HCT116 (cell line): Measurements from ENCODE around the gene STIM1. TPM values are rescaled to one million over a fixed set of nuclear protein-coding genes. Genes with fewer than 3 reads are reported as not detected.

Experiments used
- ATAC-seq: fragments of 200-7000 bp; cut with Tn5 transposase; 2 replicates; pipeline ENCODE4 v1.9.1; 2020; ENCODE audit warnings: mild to moderate bottlenecking, moderate library complexity
- BruUV-seq: library from RNA; stranded (reverse); fragments of 400-500 nt; replicated peaks from 2 replicates; lab custom pipeline; 2021; lab: Mats Ljungman, UMichigan
- CTCF ChIA-PET: fragments of 300-600 bp; sonication (Branson Sonifier 250); formaldehyde crosslinking; loops from one replicate; lab custom pipeline; 2021; ENCODE audit warnings: antibody characterized with exemption; lab: Charles Lee
- POLR2A ChIA-PET: fragments of 300-600, 350-600 bp; sonication (Branson Sonifier 250); formaldehyde crosslinking; loops from one replicate; lab custom pipeline; 2021; ENCODE audit warnings: antibody characterized with exemption; lab: Charles Lee
- RAD21 ChIA-PET, 2 experiments: fragments of 300-600 bp; sonication (Branson Sonifier 250); formaldehyde crosslinking; loops; one replicate each; lab custom pipeline; 2023; ENCODE audit warnings: low total read pairs in 2 of 2; ENCODE audit not compliant: uncharacterized antibody in 2 of 2, unreplicated experiment in 2 of 2, low non-redundant PET in 1 of 2; lab: Charles Lee
- DNase-seq: peaks from one replicate; pipeline ENCODE4 v3.0.0-alpha.2; 2010; ENCODE audit warnings: low read depth, low spot score
- H2AFZ ChIP-seq: fragments of 200-600 bp; shearing (Covaris generic), sonication (generic); 2 replicates; pipeline ENCODE4 v1.6.1; 2017; ENCODE audit warnings: low read depth, mixed run types, mixed read lengths, antibody characterized with exemption, low read length; ENCODE audit not compliant: poor library complexity, severe bottlenecking
- H3K27ac ChIP-seq: 2 replicates; pipeline ENCODE4 v1.5.1; 2012; ENCODE audit warnings: low read depth, low read length
- H3K27me3 ChIP-seq: fragments of 200-600 bp; sonication (generic); 2 replicates; pipeline ENCODE4 v1.6.1; 2016; ENCODE audit warnings: mixed run types, low read length, mixed read lengths; ENCODE audit not compliant: insufficient read depth
- H3K36me3 ChIP-seq, 2 experiments: fragments of 200-500 bp in 1 of 2; fragments of 200-600 bp in 1 of 2; sonication (Bioruptor generic) in 1 of 2; sonication (generic) in 1 of 2; 2 replicates each; pipeline versions ENCODE4 v1.5.1 to v1.6.1; 2014 to 2016; ENCODE audit warnings: low read length in 2 of 2, inconsistent platforms in 1 of 2, mixed read lengths in 1 of 2, mixed run types in 1 of 2; ENCODE audit not compliant: insufficient read depth in 2 of 2, control insufficient read depth in 1 of 2
- H3K4me1 ChIP-seq, 2 experiments: fragments of 200-600 bp in 1 of 2; sonication (generic) in 1 of 2; 2 replicates each; pipeline versions ENCODE4 v1.5.1 to v1.6.1; 2012 to 2017; ENCODE audit warnings: low read length in 2 of 2, inconsistent platforms in 1 of 2, mild to moderate bottlenecking in 1 of 2, mixed read lengths in 1 of 2, mixed run types in 1 of 2, moderate library complexity in 1 of 2; ENCODE audit not compliant: insufficient read depth in 2 of 2, control insufficient read depth in 1 of 2
- H3K4me2 ChIP-seq: fragments of 200-600 bp; sonication (generic); 2 replicates; pipeline ENCODE4 v1.6.1; 2017; ENCODE audit warnings: mixed run types, low read length, mixed read lengths
- H3K4me3 ChIP-seq, 2 experiments: fragments of 200-600 bp in 1 of 2; sonication (generic) in 1 of 2; replicated peaks in 1 of 2; 2 replicates each; pipeline ENCODE4 v1.5.1; 2011 to 2016; ENCODE audit warnings: low read length in 2 of 2, control low read depth in 1 of 2, low read depth in 1 of 2, mild to moderate bottlenecking in 1 of 2, mixed read lengths in 1 of 2, mixed run types in 1 of 2
- H3K79me2 ChIP-seq: fragments of 200-600 bp; sonication (generic); 2 replicates; pipeline ENCODE4 v1.6.1; 2017; ENCODE audit warnings: mild to moderate bottlenecking, mixed run types, low read length, moderate library complexity, mixed read lengths; ENCODE audit not compliant: insufficient read depth
- H3K9ac ChIP-seq: fragments of 200-600 bp; sonication (generic); 2 replicates; pipeline ENCODE4 v1.6.1; 2016; ENCODE audit warnings: low read length, mixed read lengths
- H3K9me2 ChIP-seq: fragments of 200-600 bp; sonication (generic), shearing (Covaris generic); 2 replicates; pipeline ENCODE4 v1.6.1; 2017; ENCODE audit warnings: mixed run types, mild to moderate bottlenecking, moderate library complexity; ENCODE audit not compliant: insufficient read depth
- H3K9me3 ChIP-seq, 2 experiments: fragments of 200-500 bp in 1 of 2; fragments of 200-600 bp in 1 of 2; sonication (Bioruptor generic) in 1 of 2; sonication (generic) in 1 of 2; 2 replicates each; pipeline ENCODE4 v1.6.1; 2014 to 2017; ENCODE audit warnings: low read length in 2 of 2, mixed read lengths in 2 of 2, inconsistent platforms in 1 of 2, low read depth in 1 of 2, mild to moderate bottlenecking in 1 of 2, mixed run types in 1 of 2, moderate library complexity in 1 of 2; ENCODE audit not compliant: control insufficient read depth in 1 of 2, insufficient read depth in 1 of 2
- H4K20me1 ChIP-seq: fragments of 200-600 bp; sonication (generic), shearing (Covaris generic); 2 replicates; pipeline ENCODE4 v1.6.1; 2017; ENCODE audit warnings: mixed run types, mild to moderate bottlenecking, moderate library complexity; ENCODE audit not compliant: insufficient read depth
- CBX3 ChIP-seq: IDR thresholded peaks from 2 replicates; pipeline ENCODE4 v1.6.1; 2012; ENCODE audit warnings: low read depth
- EGR1 ChIP-seq: IDR thresholded peaks from 2 replicates; pipeline ENCODE4 v1.6.1; 2012; ENCODE audit warnings: low read depth
- EZH2 ChIP-seq: fragments of 200-600 bp; sonication (generic); IDR thresholded peaks from 2 replicates; pipeline ENCODE4 v1.6.1; 2017; ENCODE audit warnings: antibody characterized with exemption, mixed run types
- FOSL1 ChIP-seq: IDR thresholded peaks from 2 replicates; pipeline ENCODE4 v1.6.1; 2012; ENCODE audit warnings: low read depth
- JUND ChIP-seq: IDR thresholded peaks from 2 replicates; pipeline ENCODE4 v1.6.1; 2012
- POLR2A ChIP-seq: IDR thresholded peaks from 2 replicates; pipeline ENCODE4 v1.7.0; 2011; ENCODE audit warnings: borderline replicate concordance; ENCODE audit not compliant: insufficient read depth, insufficient read length; ENCODE audit errors: extremely low read depth
- POLR2AphosphoS5 ChIP-seq: IDR thresholded peaks from 2 replicates; pipeline ENCODE4 v1.6.1; 2011; ENCODE audit warnings: mild to moderate bottlenecking, low read depth, low read length, moderate library complexity
- SIN3A ChIP-seq: IDR thresholded peaks from 2 replicates; pipeline ENCODE4 v1.6.1; 2012; ENCODE audit warnings: low read depth
- SP1 ChIP-seq: IDR thresholded peaks from 2 replicates; pipeline ENCODE4 v1.6.1; 2012; ENCODE audit warnings: low read depth
- SRF ChIP-seq: IDR thresholded peaks from 2 replicates; pipeline ENCODE4 v1.6.1; 2012; ENCODE audit warnings: low read depth
- YY1 ChIP-seq: IDR thresholded peaks from 2 replicates; pipeline ENCODE4 v1.6.1; 2011; ENCODE audit warnings: low read length, low read depth, moderate library complexity, mild to moderate bottlenecking; ENCODE audit not compliant: insufficient replicate concordance; ENCODE audit errors: extremely low read depth
- ZFX ChIP-seq: fragments of 450-650 bp; IDR thresholded peaks from 2 replicates; pipeline ENCODE4 v1.6.1; 2017
- intact Hi-C: fragments of 100-400 bp; cut with micrococcal nuclease; formaldehyde crosslinking; loops from 2 replicates; pipeline ENCODE4 v1.10.0; 2022
- total RNA-seq: library from RNA; stranded (reverse); gene quantifications from one replicate; pipeline ENCODE4 v1.2.1, GENCODE V29; 2021; ENCODE audit not compliant: unreplicated experiment
- TF ChIP-seq, protein P1 (sequence below): IDR thresholded peaks from 2 replicates; pipeline ENCODE4 v1.6.1; 2012
- TF ChIP-seq, protein P2 (sequence below): IDR thresholded peaks from 2 replicates; pipeline ENCODE4 v1.6.1; 2012; ENCODE audit warnings: low read depth
- TF ChIP-seq, protein P3 (sequence below): IDR thresholded peaks from 2 replicates; pipeline ENCODE4 v1.6.1; 2012

STIM1 gene
- total RNA-seq, 1 experiment from 2014 or later: 22.3 TPM

DNA sequence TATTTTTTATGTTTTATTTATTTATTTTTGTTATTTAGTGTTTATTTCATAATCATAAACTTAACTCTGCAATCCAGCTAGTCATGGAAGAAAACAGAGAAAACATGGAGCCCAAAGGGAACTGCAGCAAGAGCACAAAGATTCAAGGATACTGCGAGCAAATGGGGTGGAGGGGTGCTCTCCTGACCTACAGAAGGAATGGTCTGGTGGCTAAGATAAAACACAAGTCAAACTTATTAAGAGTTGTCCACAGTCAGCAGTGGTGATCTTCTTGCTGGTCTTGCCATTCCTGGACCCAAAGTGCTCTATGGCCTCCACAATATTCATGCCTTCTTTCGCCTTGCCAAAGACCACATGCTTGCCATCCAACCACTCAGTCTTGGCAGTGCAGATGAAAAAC lies 36.7 kb downstream of the STIM1 start:
- POLR2A ChIA-PET: no interaction called here
- no peak for ATAC-seq
- H2AFZ ChIP-seq: no peak overlapping the region
- H3K4me3 ChIP-seq: no peak overlapping the region
- no peaks in the 10 kb centered on the region for H3K9me2 ChIP-seq
- RAD21 ChIA-PET: no interaction called here
- BruUV-seq: no TSS peak
- CTCF ChIA-PET: no interaction called here
- no peak overlapping the region for H3K27ac ChIP-seq
- no peaks in the 10 kb centered on the region for H3K27me3 ChIP-seq
- intact Hi-C loops: no loop called here
- H3K79me2 ChIP-seq: no peaks in the 10 kb centered on the region
- no peaks in the 10 kb centered on the region for H3K9me3 ChIP-seq
- no peak overlapping the region for H3K9ac ChIP-seq
- no peak overlapping the region for H3K4me2 ChIP-seq
- no peaks in the 10 kb centered on the region for H3K36me3 ChIP-seq
- TF ChIP-seq JUND (no peak), YY1 (no peak), CBX3 (no peak), SP1 (no peak), EGR1 (no peak), FOSL1 (no peak), SRF (no peak), EZH2 (no peak), POLR2A (no peak), POLR2AphosphoS5 (no peak), SIN3A (no peak), ZFX (no peak)
- TF ChIP-seq, protein P1, sequence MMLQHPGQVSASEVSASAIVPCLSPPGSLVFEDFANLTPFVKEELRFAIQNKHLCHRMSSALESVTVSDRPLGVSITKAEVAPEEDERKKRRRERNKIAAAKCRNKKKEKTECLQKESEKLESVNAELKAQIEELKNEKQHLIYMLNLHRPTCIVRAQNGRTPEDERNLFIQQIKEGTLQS: no peak
- TF ChIP-seq, protein P2, sequence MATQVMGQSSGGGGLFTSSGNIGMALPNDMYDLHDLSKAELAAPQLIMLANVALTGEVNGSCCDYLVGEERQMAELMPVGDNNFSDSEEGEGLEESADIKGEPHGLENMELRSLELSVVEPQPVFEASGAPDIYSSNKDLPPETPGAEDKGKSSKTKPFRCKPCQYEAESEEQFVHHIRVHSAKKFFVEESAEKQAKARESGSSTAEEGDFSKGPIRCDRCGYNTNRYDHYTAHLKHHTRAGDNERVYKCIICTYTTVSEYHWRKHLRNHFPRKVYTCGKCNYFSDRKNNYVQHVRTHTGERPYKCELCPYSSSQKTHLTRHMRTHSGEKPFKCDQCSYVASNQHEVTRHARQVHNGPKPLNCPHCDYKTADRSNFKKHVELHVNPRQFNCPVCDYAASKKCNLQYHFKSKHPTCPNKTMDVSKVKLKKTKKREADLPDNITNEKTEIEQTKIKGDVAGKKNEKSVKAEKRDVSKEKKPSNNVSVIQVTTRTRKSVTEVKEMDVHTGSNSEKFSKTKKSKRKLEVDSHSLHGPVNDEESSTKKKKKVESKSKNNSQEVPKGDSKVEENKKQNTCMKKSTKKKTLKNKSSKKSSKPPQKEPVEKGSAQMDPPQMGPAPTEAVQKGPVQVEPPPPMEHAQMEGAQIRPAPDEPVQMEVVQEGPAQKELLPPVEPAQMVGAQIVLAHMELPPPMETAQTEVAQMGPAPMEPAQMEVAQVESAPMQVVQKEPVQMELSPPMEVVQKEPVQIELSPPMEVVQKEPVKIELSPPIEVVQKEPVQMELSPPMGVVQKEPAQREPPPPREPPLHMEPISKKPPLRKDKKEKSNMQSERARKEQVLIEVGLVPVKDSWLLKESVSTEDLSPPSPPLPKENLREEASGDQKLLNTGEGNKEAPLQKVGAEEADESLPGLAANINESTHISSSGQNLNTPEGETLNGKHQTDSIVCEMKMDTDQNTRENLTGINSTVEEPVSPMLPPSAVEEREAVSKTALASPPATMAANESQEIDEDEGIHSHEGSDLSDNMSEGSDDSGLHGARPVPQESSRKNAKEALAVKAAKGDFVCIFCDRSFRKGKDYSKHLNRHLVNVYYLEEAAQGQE: no peak
- TF ChIP-seq, protein P3, sequence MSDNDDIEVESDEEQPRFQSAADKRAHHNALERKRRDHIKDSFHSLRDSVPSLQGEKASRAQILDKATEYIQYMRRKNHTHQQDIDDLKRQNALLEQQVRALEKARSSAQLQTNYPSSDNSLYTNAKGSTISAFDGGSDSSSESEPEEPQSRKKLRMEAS: no peak
- H4K20me1 ChIP-seq: no peaks in the 10 kb centered on the region
- DNase-seq: no peak
- no peaks in the 10 kb centered on the region for H3K4me1 ChIP-seq
